Loucy (cell line): ENCODE data around the gene TNRC6B.

Experiments used
- H2AFZ ChIP-seq: fragments of 200-600 bp; sonication (generic); 2 replicates; pipeline ENCODE4 v1.6.0; 2016; ENCODE audit warnings: antibody characterized with exemption, mild to moderate bottlenecking, low read length, moderate library complexity
- H3F3A ChIP-seq: fragments of 200-600 bp; 2 replicates; pipeline ENCODE4 v1.6.0; 2016; ENCODE audit warnings: antibody characterized with exemption, low read depth, mild to moderate bottlenecking
- H3K27me3 ChIP-seq: fragments of 200-600 bp; sonication (generic); 2 replicates; pipeline ENCODE4 v1.6.1; 2014; ENCODE audit warnings: low read length, mild to moderate bottlenecking; ENCODE audit not compliant: insufficient read depth, poor library complexity, severe bottlenecking
- H3K36me3 ChIP-seq: fragments of 200-600 bp; sonication (generic); 2 replicates; pipeline ENCODE4 v1.6.1; 2016; ENCODE audit warnings: low read length; ENCODE audit not compliant: insufficient read depth
- H3K4me1 ChIP-seq: fragments of 200-600 bp; sonication (generic); 2 replicates; pipeline ENCODE4 v1.5.1; 2014; ENCODE audit warnings: low read length, mild to moderate bottlenecking; ENCODE audit not compliant: insufficient read depth, poor library complexity, severe bottlenecking
- H3K4me2 ChIP-seq: fragments of 200-600 bp; sonication (generic); 2 replicates; pipeline ENCODE4 v1.6.0; 2014; ENCODE audit warnings: antibody characterized with exemption, low read length, low read depth, mild to moderate bottlenecking; ENCODE audit not compliant: poor library complexity, severe bottlenecking
- H3K4me3 ChIP-seq: fragments of 200-600 bp; sonication (generic); 2 replicates; pipeline ENCODE4 v1.5.1; 2014; ENCODE audit warnings: low read length, mild to moderate bottlenecking, mixed read lengths; ENCODE audit not compliant: poor library complexity, severe bottlenecking
- H3K79me2 ChIP-seq: fragments of 200-600 bp; sonication (generic); 2 replicates; pipeline ENCODE4 v1.6.1; 2014; ENCODE audit warnings: low read length; ENCODE audit not compliant: insufficient read depth
- H3K9ac ChIP-seq: fragments of 200-600 bp; sonication (generic); 2 replicates; pipeline ENCODE4 v1.6.0; 2014; ENCODE audit warnings: mild to moderate bottlenecking, low read depth, low read length, moderate library complexity; ENCODE audit not compliant: poor library complexity, severe bottlenecking
- H3K9me2 ChIP-seq: fragments of 200-600 bp; sonication (generic); replicated peaks from 2 replicates; pipeline ENCODE4 v1.6.1; 2016; ENCODE audit warnings: low read depth, low read length, mixed read lengths
- H3K9me3 ChIP-seq: fragments of 200-600 bp; sonication (generic); 2 replicates; pipeline ENCODE4 v1.6.1; 2014; ENCODE audit warnings: mild to moderate bottlenecking, antibody characterized with exemption, low read length, low read depth; ENCODE audit not compliant: insufficient read depth
- H4K20me1 ChIP-seq: fragments of 200-600 bp; sonication (generic); 2 replicates; pipeline ENCODE4 v1.6.0; 2014; ENCODE audit warnings: antibody characterized with exemption, low read length, mild to moderate bottlenecking; ENCODE audit not compliant: insufficient read depth, poor library complexity, severe bottlenecking
- EZH2phosphoT487 ChIP-seq: fragments of 200-600 bp; IDR thresholded peaks from 2 replicates; pipeline ENCODE4 v1.6.1; 2018; ENCODE audit warnings: antibody characterized with exemption, mild to moderate bottlenecking, moderate library complexity, borderline replicate concordance
- TF ChIP-seq, protein P1 (sequence below): fragments of 200-600 bp; sonication (generic); conservative IDR thresholded peaks from 2 replicates; pipeline ENCODE4 v1.5.1; 2014; ENCODE audit warnings: mild to moderate bottlenecking, antibody characterized with exemption, low read length

Gene TNRC6B

DNA sequence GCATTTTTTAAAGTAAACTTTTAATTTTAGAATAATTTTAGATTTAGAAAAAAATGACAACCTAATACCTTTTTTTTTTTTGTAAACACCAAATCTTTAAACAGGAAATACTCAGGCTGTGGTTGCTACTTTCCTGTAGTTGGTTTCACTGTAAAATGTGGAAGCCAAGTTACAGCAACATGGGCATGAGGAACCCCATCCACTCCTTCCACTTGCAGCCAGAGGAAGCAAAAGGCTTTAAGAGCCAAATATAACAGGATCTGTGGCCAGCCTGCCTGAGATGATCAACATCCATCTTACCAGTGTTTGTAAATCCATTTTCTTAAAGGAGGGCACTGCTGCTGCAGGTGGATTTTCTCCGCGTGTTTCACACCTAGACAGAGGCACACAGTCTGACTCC lies 66.2 kb downstream of the TNRC6B start:
- Histone ChIP-seq H3K27me3 (no peaks in the 10 kb centered on the region), H3K4me3 (peak overlapping the region; percentile 28), H4K20me1 (peaks cover 58% of the 10 kb centered on the region), H3F3A (peaks cover 4% of the 10 kb centered on the region; the same call in 1 of the 2 replicates), H3K4me1 (peaks cover 37% of the 10 kb centered on the region), H3K79me2 (peaks cover 90% of the 10 kb centered on the region), H3K36me3 (peaks cover 23% of the 10 kb centered on the region; the same call in 1 of the 2 replicates), H3K4me2 (peak overlapping the region; percentile 59), H2AFZ (no peak overlapping the region), H3K9me3 (no peaks in the 10 kb centered on the region), H3K9me2 (no peaks in the 10 kb centered on the region), H3K9ac (peak overlapping the region; percentile 45)
- TF ChIP-seq, protein P1, sequence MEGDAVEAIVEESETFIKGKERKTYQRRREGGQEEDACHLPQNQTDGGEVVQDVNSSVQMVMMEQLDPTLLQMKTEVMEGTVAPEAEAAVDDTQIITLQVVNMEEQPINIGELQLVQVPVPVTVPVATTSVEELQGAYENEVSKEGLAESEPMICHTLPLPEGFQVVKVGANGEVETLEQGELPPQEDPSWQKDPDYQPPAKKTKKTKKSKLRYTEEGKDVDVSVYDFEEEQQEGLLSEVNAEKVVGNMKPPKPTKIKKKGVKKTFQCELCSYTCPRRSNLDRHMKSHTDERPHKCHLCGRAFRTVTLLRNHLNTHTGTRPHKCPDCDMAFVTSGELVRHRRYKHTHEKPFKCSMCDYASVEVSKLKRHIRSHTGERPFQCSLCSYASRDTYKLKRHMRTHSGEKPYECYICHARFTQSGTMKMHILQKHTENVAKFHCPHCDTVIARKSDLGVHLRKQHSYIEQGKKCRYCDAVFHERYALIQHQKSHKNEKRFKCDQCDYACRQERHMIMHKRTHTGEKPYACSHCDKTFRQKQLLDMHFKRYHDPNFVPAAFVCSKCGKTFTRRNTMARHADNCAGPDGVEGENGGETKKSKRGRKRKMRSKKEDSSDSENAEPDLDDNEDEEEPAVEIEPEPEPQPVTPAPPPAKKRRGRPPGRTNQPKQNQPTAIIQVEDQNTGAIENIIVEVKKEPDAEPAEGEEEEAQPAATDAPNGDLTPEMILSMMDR, result no peak
- no peak for TF ChIP-seq EZH2phosphoT487

DNA sequence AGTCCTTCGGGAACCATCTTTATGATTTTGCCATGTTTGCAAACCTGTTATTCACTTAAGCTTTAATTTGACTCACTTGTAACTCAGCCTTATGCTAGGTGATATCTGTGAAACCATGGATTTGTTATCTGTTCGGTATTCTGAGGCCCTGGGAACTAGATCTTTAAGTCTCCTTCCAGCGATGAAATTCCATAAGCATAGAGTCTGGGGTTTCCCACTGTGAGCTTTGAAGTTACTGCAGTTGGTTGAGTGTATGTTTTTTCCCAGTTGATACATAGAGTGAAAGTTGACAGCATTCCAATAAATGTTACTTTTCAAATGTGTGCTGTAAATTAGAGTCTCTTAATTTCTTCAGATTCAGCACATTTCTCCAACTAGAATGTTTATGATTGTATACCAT lies 66.9 kb downstream of the TNRC6B start:
- no peaks in the 10 kb centered on the region for H3K9me2 ChIP-seq
- H3K36me3 ChIP-seq, result peaks cover 30% of the 10 kb centered on the region; the same call in 1 of the 2 replicates
- H3K9me3 ChIP-seq, result no peaks in the 10 kb centered on the region
- H3K27me3 ChIP-seq, result no peaks in the 10 kb centered on the region
- H4K20me1 ChIP-seq, result peaks cover 58% of the 10 kb centered on the region
- no peak overlapping the region for H3K4me3 ChIP-seq
- peaks cover 4% of the 10 kb centered on the region; the same call in 1 of the 2 replicates for H3F3A ChIP-seq
- TF ChIP-seq, protein P1, result no peak
- TF ChIP-seq EZH2phosphoT487, result no peak
- peaks cover 44% of the 10 kb centered on the region for H3K4me1 ChIP-seq
- peaks cover 90% of the 10 kb centered on the region for H3K79me2 ChIP-seq
- H3K4me2 ChIP-seq, result peak overlapping the region; percentile 59
- H2AFZ ChIP-seq, result no peak overlapping the region
- H3K9ac ChIP-seq, result peak overlapping the region; percentile 45

DNA sequence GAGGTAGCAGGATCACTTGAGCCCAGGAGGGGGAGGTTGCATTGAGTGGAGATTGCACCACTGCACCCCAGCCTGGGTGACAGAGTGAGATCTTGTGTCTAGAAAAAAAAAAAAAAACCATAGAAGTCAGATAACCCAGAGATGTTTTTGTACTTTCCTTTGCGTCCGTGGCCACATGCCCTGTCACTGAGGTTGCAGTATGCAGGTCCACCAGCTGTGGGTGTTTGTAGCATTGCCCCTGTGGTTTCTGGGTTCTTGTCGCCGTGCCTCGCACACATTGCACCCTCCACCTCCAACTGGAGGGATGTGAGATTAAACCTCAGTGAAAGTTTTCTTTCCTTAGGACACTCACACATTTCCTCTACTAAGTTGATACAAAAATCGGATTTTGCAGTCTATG lies 70.3 kb downstream of the TNRC6B start:
- no peak overlapping the region for H2AFZ ChIP-seq
- peaks cover 55% of the 10 kb centered on the region; the same call in 1 of the 2 replicates for H3K36me3 ChIP-seq
- no peaks in the 10 kb centered on the region for H3K27me3 ChIP-seq
- peaks cover 33% of the 10 kb centered on the region for H3K4me1 ChIP-seq
- TF ChIP-seq, protein P1, result no peak
- TF ChIP-seq EZH2phosphoT487, result no peak
- no peak overlapping the region for H3K4me2 ChIP-seq
- peaks cover 80% of the 10 kb centered on the region for H3K79me2 ChIP-seq
- no peaks in the 10 kb centered on the region for H3K9me3 ChIP-seq
- H4K20me1 ChIP-seq, result peaks cover 45% of the 10 kb centered on the region
- no peaks in the 10 kb centered on the region for H3K9me2 ChIP-seq
- H3F3A ChIP-seq, result no peaks in the 10 kb centered on the region; the same call in 1 of the 2 replicates
- no peak overlapping the region for H3K9ac ChIP-seq
- no peak overlapping the region for H3K4me3 ChIP-seq
